ENCODE data around the gene ZBTB24. TPM values are rescaled to one million over a fixed set of nuclear protein-coding genes. Genes with fewer than 3 reads are reported as not detected.

The ZBTB24 gene
- total and polyA plus RNA-seq, 2 of the 13 experiments (the other 11 are each of a cell fraction or from before 2014, with no cell fraction given), result 1.5 to 6.2 TPM

GRCh38 chr6:109493865-109494264 lies 10.8 kb upstream of the ZBTB24 start:
- CTCF ChIA-PET (ENCODE audit: low intra/inter-chr PET ratio, low total read pairs), result no interaction called here
- POLR2A ChIA-PET, result no interaction called here
- no TSS peak for BruUV-seq (replicated peaks)
- Histone ChIP-seq H3K4me1 (ENCODE audit: insufficient read depth, low read length) (peaks cover 5% of the 10 kb centered on the region; the same call in 1 of the 2 replicates), H3K9me3 (ENCODE audit: low read length) (no peaks in the 10 kb centered on the region), H2AFZ (ENCODE audit: low read length) (no peak overlapping the region), H3K27ac (ENCODE audit: extremely low read length, insufficient read depth, low read length) (no peak overlapping the region), H3K9ac (ENCODE audit: insufficient read depth, low read depth, low read length) (no peak overlapping the region), H3K27me3 (ENCODE audit: control insufficient read depth in 1 of 2, insufficient read depth in 2 of 2, low read length in 2 of 2) (peaks cover 0 to 6% of the 10 kb centered on the region in 2 experiments; a peak in 3 of 5 replicates), H4K20me1 (ENCODE audit: insufficient read depth, low read length) (no peaks in the 10 kb centered on the region), H3K4me3 (replicated peaks in 1 of 3; ENCODE audit: insufficient read depth in 1 of 3, low read depth in 2 of 3, low read length in 3 of 3) (no peak overlapping the region), H3K4me2 (ENCODE audit: low read depth, low read length) (no peak overlapping the region), H3K36me3 (replicated peaks in 1 of 2; ENCODE audit: control insufficient read depth in 1 of 2, insufficient read depth in 2 of 2, low read length in 2 of 2) (no peaks in the 10 kb centered on the region), H3K79me2 (ENCODE audit: insufficient read depth, low read length) (no peaks in the 10 kb centered on the region)
- ATAC-seq (no peak), FAIRE-seq (no peak), DNase-seq (ENCODE audit: low spot score) (no peak)
- TF ChIP-seq TOE1 (CRISPR knock-in tag; IDR thresholded peaks at IDR 0.05), result no peak
- TF ChIP-seq IRF2 (CRISPR knock-in tag; IDR thresholded peaks at IDR 0.05), result no peak
- TF ChIP-seq TERF1 (CRISPR knock-in tag; IDR thresholded peaks at IDR 0.05), result no peak
- TF ChIP-seq ZMAT3 (CRISPR knock-in tag; conservative IDR thresholded peaks at IDR 0.05), result no peak
- no peak for TF ChIP-seq ZNF598 (CRISPR knock-in tag; IDR thresholded peaks at IDR 0.05; ENCODE audit: borderline replicate concordance)
- TF ChIP-seq TP53 (CRISPR knock-in tag; conservative IDR thresholded peaks at IDR 0.05), result no peak
- no peak for TF ChIP-seq ZNF326 (CRISPR knock-in tag; IDR thresholded peaks at IDR 0.05; ENCODE audit: borderline replicate concordance)
- no peak for TF ChIP-seq ZFP36L2 (CRISPR knock-in tag; IDR thresholded peaks at IDR 0.05)
- no peak for TF ChIP-seq ZNF891 (CRISPR knock-in tag; IDR thresholded peaks at IDR 0.05)
- no peak for TF ChIP-seq ZNF235 (CRISPR knock-in tag; IDR thresholded peaks at IDR 0.05; ENCODE audit: borderline replicate concordance)
- no peak for TF ChIP-seq BCL3 (CRISPR knock-in tag; IDR thresholded peaks at IDR 0.05)
- intact Hi-C loops (cut with micrococcal nuclease; ENCODE audit: unreplicated experiment), result no loop called here
- in situ Hi-C loops (cut with HindIII; ENCODE audit: extremely low pct_ligation_motif_present, low pct_unique_long_range_greater_than_20kb), result no loop called here
- WGBS (ENCODE audit: low lambda C conversion rate), result 90% methylated on average over 1 of the region's 1 CpG
